Raji (cell line): ENCODE data around the gene LRRC19.

Source experiments
- POLR2A ChIP-seq: IDR thresholded peaks from 2 replicates; pipeline ENCODE4 v1.6.1; 2011; ENCODE audit warnings: low read depth, low read length, control low read depth; ENCODE audit not compliant: insufficient read depth

Gene LRRC19

GRCh38 chr9:27005491-27005890 lies at the start of gene LRRC19:
Gene LRRC19 (minus strand): TSS chr9:27005672. CDS start chr9:26999694, 5,978 bp downstream.
- no peak for TF ChIP-seq POLR2A

GRCh38 chr9:27054841-27055240 lies 49.4 kb upstream of the LRRC19 start:
- no peak for TF ChIP-seq POLR2A

DNA sequence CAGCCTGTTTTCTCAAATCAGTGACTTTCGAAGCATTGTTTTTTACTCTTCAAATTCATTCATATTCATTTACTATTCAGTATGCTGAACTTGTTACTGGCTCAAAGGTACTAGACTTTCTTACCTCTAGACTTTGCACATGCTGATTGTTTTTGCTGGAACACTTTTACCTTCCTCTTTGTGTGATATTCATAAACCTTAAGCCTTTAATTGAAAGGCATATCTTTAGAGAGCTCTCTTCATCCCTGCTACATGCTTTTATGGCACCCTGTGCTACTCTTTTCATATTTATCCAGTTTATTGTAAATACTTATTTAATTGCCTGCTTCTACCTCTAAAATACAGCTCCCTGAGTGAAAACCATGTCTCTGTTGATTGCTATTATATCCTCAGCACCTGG lies 48.7 kb upstream of the LRRC19 start:
- TF ChIP-seq POLR2A: no peak

- no peak for TF ChIP-seq POLR2A
Observed at GRCh38 chr9:27053369-27054022, 48.0 kb upstream of the LRRC19 start.

DNA sequence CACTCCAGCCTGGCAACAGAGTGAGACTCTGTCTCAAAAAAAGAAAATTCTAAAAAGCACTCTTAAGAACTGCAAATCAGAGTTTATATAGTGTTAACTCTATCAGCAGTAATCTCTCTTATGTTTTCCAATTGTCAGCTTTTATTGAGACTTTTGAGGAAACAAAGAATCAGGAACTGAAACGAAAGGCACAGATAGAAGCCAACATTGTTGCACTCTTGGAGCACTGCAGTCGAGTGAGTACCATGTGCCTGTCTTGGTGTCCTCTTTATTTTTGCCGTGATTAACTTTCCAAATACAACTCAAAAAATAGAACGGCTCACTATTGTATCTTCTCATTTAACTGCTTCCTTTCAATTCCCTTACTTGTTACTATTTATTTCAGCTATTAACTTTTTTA lies 41.7 kb upstream of the LRRC19 start:
- no peak for TF ChIP-seq POLR2A

GRCh38 chr9:27043176-27043575 lies 37.7 kb upstream of the LRRC19 start:
- TF ChIP-seq POLR2A: no peak

DNA sequence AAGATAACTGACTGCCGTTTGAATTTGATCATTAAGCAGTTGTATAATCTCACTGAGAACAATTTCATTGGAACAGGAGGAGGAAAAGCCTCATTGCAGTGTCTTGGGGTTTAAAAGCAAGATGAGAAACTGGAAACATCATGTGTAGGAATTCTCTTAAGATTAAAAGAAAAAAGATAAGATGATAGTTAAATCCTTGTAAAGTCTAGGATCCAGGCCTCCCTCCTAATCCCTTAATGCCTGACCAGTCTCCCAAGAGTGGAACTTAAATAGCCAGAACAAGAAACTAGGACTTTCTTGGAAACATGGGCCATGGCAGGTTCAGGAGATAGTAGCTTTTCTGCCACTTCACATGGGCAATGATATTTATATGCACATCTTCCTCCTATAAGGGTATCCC lies 37.0 kb upstream of the LRRC19 start:
- no peak for TF ChIP-seq POLR2A

DNA sequence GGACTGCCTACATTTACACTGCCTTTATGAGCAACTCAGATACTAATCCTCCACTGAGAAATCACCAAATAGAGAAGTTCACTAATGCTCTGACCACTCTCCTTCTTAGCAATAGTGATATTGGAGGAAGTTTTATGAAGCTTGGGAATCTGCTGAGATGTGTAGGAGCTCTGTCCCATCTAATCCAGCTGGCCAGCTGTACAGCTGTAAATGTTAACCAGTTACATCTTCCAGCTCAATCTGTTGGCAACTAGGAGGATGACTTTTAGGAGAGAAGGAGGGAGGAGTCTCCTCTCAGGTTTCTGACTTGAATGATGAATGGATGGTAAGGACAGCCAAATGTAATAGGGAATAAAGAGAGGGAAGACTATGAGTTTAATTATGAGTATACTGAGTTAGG lies 36.3 kb upstream of the LRRC19 start:
- TF ChIP-seq POLR2A: no peak

DNA sequence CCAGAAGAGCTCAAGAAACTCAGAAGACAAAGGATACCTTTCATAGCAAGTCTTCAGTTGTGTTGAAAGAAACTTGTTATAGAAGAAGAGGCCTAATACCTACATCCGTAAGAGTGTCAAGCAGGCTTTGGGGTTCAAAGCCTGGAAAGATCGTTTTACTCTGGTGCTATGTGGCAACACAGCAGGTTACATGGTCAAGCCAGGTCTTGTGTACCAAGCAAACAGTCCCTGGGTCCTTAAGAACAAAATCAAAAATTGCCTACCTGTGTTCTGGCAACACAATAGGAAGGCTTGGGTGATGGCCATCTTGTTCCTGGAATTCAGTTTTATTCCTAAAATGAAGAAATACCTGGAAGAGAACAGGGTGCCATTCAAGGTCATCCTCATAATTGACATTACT lies 32.0 kb upstream of the LRRC19 start:
- no peak for TF ChIP-seq POLR2A

GRCh38 chr9:27033815-27034403 lies 28.4 kb upstream of the LRRC19 start:
- no peak for TF ChIP-seq POLR2A

- TF ChIP-seq POLR2A: no peak
Observed at GRCh38 chr9:27029186-27029585, 23.7 kb upstream of the LRRC19 start.

DNA sequence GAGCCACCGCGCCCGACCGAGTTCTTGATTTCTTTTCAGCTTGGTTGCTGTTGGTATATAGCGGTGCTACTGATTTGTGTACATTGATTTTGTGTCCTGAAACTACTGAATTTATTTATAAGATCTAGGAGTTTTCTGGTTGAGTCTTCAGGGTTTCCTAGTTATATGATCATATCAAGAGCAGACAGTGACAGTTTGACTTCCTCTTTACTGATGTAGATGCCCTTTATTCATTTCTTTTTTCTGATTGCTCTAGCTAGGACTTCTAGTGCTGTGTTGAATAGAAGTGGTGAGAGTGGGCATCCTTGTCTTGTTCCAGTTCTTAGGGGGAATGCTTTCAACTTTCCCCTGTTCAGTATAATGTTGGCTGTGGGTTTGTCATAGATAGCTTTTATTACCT lies 17.4 kb upstream of the LRRC19 start:
- no peak for TF ChIP-seq POLR2A

DNA sequence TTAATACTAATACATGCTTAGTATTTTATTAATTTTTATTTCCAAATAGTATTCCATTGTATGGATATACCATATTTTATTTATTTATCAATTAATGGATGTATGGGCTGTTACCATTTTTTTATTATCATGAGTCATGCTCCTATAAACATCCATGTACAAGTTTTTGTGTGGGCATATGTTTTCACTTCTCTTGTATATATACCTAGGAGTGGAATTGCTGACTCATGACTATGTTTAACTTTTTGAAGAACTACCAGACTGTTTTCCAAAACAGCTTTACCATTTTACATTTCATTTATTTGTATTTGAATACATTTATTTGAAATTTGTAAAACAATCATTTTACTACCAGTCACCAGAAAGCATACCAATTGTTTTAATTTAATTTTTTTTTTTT lies 14.1 kb upstream of the LRRC19 start:
- TF ChIP-seq POLR2A: no peak

GRCh38 chr9:27003426-27004077 lies 1.9 kb downstream of the LRRC19 start:
- no peak for TF ChIP-seq POLR2A

DNA sequence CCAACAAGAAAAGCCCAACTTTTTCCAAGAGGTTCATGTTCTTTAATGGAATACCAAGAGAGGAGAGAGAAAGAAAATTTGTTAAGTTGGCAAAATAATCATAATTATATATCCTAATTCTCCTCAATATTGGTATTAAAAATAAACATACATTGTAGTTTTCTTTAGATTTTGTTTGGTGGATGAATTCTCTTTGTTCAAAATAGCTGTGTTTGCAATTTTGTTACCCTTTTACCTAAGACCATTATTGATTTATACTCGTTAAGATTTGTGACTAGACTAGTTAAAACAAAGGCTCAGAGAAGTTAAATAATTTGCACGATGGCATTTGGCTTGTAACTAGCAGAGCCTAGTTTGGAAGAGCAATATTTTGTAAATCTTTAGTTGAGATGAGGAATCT lies 9.7 kb downstream of the LRRC19 start:
- TF ChIP-seq POLR2A: no peak

GRCh38 chr9:26983340-26983739 lies 22.1 kb downstream of the LRRC19 start:
- TF ChIP-seq POLR2A: no peak
